Vagina (tissue), 2 donors: ENCODE measurements around the gene ICE1. TPM values are rescaled to one million over a fixed set of nuclear protein-coding genes. Genes with fewer than 3 reads are reported as not detected.

Experiments
- DNase-seq, 2 donors: peaks; one replicate each; pipeline ENCODE4 v3.0.0-alpha.2; 2017; ENCODE audit errors: extremely low spot score in 2 of 2
- H3K27ac ChIP-seq: fragments of 200-600 bp; sonication (generic); one replicate; pipeline ENCODE4 v1.5.1; 2019
- H3K27me3 ChIP-seq: fragments of 200-600 bp; sonication (generic); one replicate; pipeline ENCODE4 v1.5.1; 2019
- H3K36me3 ChIP-seq, 2 donors: fragments of 200-600 bp; sonication (generic); one replicate each; pipeline ENCODE4 v1.5.1; 2017 to 2019
- H3K4me1 ChIP-seq: fragments of 200-600 bp; sonication (generic); one replicate; pipeline ENCODE4 v1.5.1; 2019
- H3K4me3 ChIP-seq, 2 donors: fragments of 200-600 bp; sonication (generic); 1 replicate in 1 of 2; 2 replicates in 1 of 2; pipeline ENCODE4 v1.5.1; 2016 to 2019
- H3K9me3 ChIP-seq: fragments of 200-600 bp; sonication (generic); one replicate; pipeline ENCODE4 v1.5.1; 2019
- POLR2A ChIP-seq, 2 donors: fragments of 450-650 bp; IDR thresholded peaks; one replicate each; pipeline ENCODE4 v1.6.1; 2017; ENCODE audit warnings: antibody characterized with exemption in 2 of 2, mild to moderate bottlenecking in 2 of 2, moderate library complexity in 2 of 2
- POLR2AphosphoS5 ChIP-seq, 2 donors: sonication (generic); formaldehyde crosslinking; IDR thresholded peaks; one replicate each; pipeline ENCODE4 v1.9.0; 2017; ENCODE audit warnings: antibody characterized with exemption in 2 of 2, mild to moderate bottlenecking in 2 of 2, low read depth in 1 of 2; ENCODE audit not compliant: insufficient read depth in 1 of 2
- intact Hi-C: fragments of 100-400 bp; cut with DNase I; formaldehyde crosslinking; loops from one replicate; pipeline ENCODE4 v1.15.1; 2023
- total RNA-seq: library from RNA; depleted of rRNA; stranded (reverse); fragments of >200 nt; gene quantifications from one replicate; pipeline ENCODE4 v1.2.3, GENCODE V29; 2016
- TF ChIP-seq, protein P1 (sequence below), 3 experiments: fragments of 450-650 bp in 2 of 3; fragments of 200-600 bp in 1 of 3; sonication (generic) in 1 of 3; IDR thresholded peaks; one replicate each; pipeline ENCODE4 v1.5.1; 2017 to 2019; ENCODE audit warnings: antibody characterized with exemption in 3 of 3, mild to moderate bottlenecking in 2 of 3, moderate library complexity in 2 of 3

The ICE1 gene
- total RNA-seq, 1 donor from 2014 or later: 23.1 TPM

DNA sequence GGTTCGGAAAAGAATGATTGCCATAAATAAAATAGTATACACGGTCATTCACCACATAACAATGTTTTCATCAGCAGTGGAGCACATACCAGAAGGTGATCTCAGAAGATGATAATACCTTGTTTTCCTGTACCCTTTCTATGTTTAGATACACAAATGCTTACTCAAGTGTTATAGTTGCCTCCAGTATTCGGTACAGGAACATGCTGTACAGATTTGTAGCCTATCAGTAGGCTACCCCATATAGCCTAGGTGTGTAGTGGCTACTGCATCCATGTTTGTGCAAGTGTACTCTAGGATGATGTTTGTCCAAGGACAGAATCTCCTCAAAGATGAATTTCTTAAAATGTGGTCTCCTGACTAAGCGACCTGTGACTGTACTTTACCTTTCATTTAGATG lies 59.2 kb downstream of the ICE1 start:
- H3K9me3 ChIP-seq: no peaks in the 10 kb centered on the region
- no peaks in the 10 kb centered on the region for H3K4me1 ChIP-seq
- TF ChIP-seq POLR2A (IDR thresholded peaks at IDR 0.05) (no peak), POLR2AphosphoS5 (IDR thresholded peaks at IDR 0.05; ENCODE audit: insufficient read depth in 1 of 2, low read depth in 1 of 2) (no peak)
- TF ChIP-seq, protein P1, sequence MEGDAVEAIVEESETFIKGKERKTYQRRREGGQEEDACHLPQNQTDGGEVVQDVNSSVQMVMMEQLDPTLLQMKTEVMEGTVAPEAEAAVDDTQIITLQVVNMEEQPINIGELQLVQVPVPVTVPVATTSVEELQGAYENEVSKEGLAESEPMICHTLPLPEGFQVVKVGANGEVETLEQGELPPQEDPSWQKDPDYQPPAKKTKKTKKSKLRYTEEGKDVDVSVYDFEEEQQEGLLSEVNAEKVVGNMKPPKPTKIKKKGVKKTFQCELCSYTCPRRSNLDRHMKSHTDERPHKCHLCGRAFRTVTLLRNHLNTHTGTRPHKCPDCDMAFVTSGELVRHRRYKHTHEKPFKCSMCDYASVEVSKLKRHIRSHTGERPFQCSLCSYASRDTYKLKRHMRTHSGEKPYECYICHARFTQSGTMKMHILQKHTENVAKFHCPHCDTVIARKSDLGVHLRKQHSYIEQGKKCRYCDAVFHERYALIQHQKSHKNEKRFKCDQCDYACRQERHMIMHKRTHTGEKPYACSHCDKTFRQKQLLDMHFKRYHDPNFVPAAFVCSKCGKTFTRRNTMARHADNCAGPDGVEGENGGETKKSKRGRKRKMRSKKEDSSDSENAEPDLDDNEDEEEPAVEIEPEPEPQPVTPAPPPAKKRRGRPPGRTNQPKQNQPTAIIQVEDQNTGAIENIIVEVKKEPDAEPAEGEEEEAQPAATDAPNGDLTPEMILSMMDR (IDR thresholded peaks at IDR 0.05): no peak
- H3K4me3 ChIP-seq: no peak overlapping the region
- peaks cover 0 to 8% of the 10 kb centered on the region in 2 donors for H3K36me3 ChIP-seq
- H3K27me3 ChIP-seq: no peaks in the 10 kb centered on the region
- intact Hi-C loops: no loop called here
- H3K27ac ChIP-seq: no peak overlapping the region
- no peak for DNase-seq

DNA sequence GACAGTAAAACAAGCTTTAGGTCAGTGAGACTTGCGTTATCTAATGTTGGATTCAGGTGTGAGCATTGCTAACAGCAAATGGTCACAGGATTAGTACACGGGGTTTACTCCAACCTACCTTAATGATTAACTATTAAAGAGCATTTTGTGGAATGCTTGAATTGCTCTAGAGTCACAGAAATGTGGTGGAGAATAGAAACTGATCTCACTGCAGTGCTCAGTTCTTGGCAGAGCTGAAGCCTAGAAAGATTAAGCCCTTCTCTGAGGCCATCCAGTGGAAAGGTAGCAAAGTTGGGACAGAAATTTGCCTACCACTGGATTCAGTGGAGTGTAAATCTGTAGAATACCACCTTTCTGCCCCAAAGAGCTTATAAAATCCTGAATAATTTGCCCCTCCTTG lies 60.9 kb downstream of the ICE1 start:
- no peak overlapping the region for H3K4me3 ChIP-seq
- no peaks in the 10 kb centered on the region for H3K4me1 ChIP-seq
- no peaks in the 10 kb centered on the region for H3K27me3 ChIP-seq
- intact Hi-C loops: no loop called here
- no peaks in the 10 kb centered on the region for H3K9me3 ChIP-seq
- H3K36me3 ChIP-seq: peaks cover 0 to 8% of the 10 kb centered on the region in 2 donors
- no peak for DNase-seq
- TF ChIP-seq, protein P1 (IDR thresholded peaks at IDR 0.05): no peak
- TF ChIP-seq POLR2A (IDR thresholded peaks at IDR 0.05): no peak
- H3K27ac ChIP-seq: no peak overlapping the region

DNA sequence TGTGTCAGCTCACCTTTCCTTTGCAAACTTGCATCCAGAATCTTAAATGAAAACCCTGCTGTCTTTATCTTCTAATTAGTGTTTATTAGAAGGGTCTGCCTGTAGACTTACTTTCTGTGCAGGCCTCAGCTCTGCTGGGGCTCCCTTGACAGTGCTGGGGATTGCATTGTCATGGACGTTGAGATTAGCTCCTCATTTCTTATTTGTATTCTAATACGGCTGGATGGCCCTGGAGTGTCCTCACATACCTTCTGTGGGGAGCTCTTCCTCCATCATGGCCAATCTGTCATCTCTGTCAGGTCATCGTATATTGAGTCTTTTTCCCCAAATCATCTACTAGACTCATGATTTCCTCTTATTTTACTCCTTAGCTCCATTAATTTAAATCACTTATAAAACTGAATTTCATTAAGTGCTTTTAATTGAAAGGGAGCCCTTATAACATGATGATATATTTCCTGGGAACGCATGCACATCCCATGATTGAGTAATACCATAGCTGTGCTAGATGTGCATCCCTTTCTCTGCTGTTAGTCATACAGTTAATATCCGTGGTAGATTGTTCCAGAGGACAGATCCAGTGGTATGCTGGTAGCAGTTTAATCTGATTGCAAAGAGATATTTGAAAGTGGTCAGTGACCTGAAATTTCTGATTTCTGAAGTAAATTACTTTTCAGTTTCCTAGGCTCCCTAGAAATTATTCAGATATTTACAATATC lies 61.6 kb downstream of the ICE1 start:
- Histone ChIP-seq H3K36me3 (peaks cover 0 to 11% of the 10 kb centered on the region in 2 donors), H3K27me3 (no peaks in the 10 kb centered on the region), H3K4me1 (no peaks in the 10 kb centered on the region), H3K4me3 (no peak overlapping the region), H3K27ac (no peak overlapping the region), H3K9me3 (no peaks in the 10 kb centered on the region)
- TF ChIP-seq POLR2AphosphoS5 (IDR thresholded peaks at IDR 0.05; ENCODE audit: insufficient read depth in 1 of 2, low read depth in 1 of 2) (no peak), POLR2A (IDR thresholded peaks at IDR 0.05) (no peak)
- TF ChIP-seq, protein P1 (IDR thresholded peaks at IDR 0.05): no peak
- intact Hi-C loops: no loop called here
- no peak for DNase-seq

DNA sequence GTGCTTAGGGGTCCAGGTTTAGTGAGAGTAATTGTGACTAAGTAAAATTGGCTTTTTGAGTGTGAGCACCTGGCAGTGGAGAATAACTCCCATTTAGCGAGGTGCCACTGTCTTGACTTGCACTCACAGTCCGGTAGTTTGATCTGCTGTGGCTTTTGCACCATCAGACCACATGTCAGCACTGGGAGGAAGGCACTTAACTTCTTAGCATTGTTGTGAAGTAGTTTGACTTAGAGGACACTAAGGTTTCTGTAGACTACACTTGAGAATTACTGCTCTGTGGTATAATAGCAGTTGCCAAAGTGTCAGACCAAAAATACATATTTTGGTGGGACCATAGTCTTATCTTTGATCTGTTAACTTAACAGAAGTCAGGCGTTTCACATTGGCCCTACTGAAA lies 63.6 kb downstream of the ICE1 start:
- Histone ChIP-seq H3K27me3 (no peaks in the 10 kb centered on the region), H3K9me3 (no peaks in the 10 kb centered on the region), H3K4me1 (no peaks in the 10 kb centered on the region), H3K27ac (no peak overlapping the region), H3K36me3 (peaks cover 0 to 27% of the 10 kb centered on the region in 2 donors), H3K4me3 (no peak overlapping the region)
- TF ChIP-seq, protein P1 (IDR thresholded peaks at IDR 0.05): no peak
- DNase-seq: no peak
- intact Hi-C loops: no loop called here

DNA sequence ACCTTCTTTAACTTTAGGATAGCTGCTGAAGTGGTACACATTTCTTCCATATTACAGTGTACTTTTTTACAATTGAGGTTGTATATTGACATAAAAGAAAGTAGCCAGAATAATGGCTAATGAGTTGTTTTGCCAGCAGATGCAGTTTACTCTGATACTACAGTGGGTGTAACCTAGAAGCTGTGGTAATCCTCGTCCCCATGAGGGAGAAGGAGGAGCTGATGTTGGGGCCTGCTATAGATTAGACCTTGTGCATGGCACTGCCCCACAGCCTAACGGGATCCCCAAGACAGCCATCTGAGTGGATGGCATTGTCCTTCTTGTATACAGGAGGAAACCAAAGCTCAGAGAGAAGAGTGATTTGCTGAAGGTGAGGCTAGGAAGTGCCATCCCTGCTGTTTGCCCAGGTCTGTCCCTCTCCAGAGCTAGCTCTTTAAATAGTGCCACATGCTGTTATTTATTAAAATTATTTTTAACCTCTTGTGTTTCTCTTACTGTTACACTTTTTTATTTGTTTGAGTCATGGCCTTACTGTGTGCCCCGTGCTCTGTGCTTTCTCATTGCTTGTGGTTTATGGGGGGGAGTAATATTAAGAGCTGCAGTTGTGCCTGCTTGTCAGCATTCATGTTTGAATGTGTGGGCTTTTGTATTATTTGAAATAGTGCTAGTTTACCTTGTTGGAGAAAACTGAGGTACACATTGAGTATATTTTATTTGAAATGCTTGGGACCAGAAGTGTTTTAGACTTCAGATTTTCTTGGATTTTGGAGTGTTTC lies 65.3 kb downstream of the ICE1 start:
- Histone ChIP-seq H3K4me1 (no peaks in the 10 kb centered on the region), H3K4me3 (no peak overlapping the region), H3K36me3 (peaks cover 0 to 27% of the 10 kb centered on the region in 2 donors), H3K9me3 (no peaks in the 10 kb centered on the region), H3K27ac (no peak overlapping the region), H3K27me3 (no peaks in the 10 kb centered on the region)
- DNase-seq: no peak
- intact Hi-C loops: no loop called here
- TF ChIP-seq POLR2AphosphoS5 (IDR thresholded peaks at IDR 0.05; ENCODE audit: insufficient read depth in 1 of 2, low read depth in 1 of 2) (no peak), POLR2A (IDR thresholded peaks at IDR 0.05) (no peak)
- TF ChIP-seq, protein P1 (IDR thresholded peaks at IDR 0.05): no peak
